Natural killer cell treated with Interleukin-12 subunit alpha and Interleukin-12 subunit beta and Interleukin-15 and Interleukin-18, amount 100 ng/mL, for 72 hours (primary cell): ENCODE results near the gene TCFL5. TPM values are rescaled to one million over a fixed set of nuclear protein-coding genes. Genes with fewer than 3 reads are reported as not detected.
A peak's percentile ranks its signal among the peaks of the same experiment; 100 is the strongest.
"Not testable (repeated sequence)": the region's sequence is repeated elsewhere in the genome, so short reads cannot be mapped to it uniquely, and the experiment has no call there.

Experiments used
- ATAC-seq, 2 donors: fragments of 150-1000 bp; cut with Tn5 transposase in 1 of 2; sonication (Bioruptor Pico), chemical (Tn5 transposase) in 1 of 2; 2 replicates each; pipeline ENCODE4 v1.10.0; 2021
- DNase-seq: peaks from one replicate; pipeline ENCODE4 v3.0.0; 2022; ENCODE audit warnings: low spot score
- H3K27ac Mint-ChIP-seq, 2 donors: 1 replicate in 1 of 2; 2 replicates in 1 of 2; pipeline ENCODE4 v1.8.0; 2022; ENCODE audit warnings: mixed read lengths in 2 of 2, mild to moderate bottlenecking in 1 of 2, moderate library complexity in 1 of 2
- H3K27me3 Mint-ChIP-seq, 2 donors: 1 replicate in 1 of 2; 2 replicates in 1 of 2; pipeline ENCODE4 v1.8.0; 2022; ENCODE audit warnings: mixed read lengths in 2 of 2
- H3K36me3 Mint-ChIP-seq: one replicate; pipeline ENCODE4 v1.8.0; 2022; ENCODE audit warnings: mixed read lengths
- H3K4me1 Mint-ChIP-seq, 2 donors: 1 replicate in 1 of 2; 2 replicates in 1 of 2; pipeline ENCODE4 v1.8.0; 2022; ENCODE audit warnings: low read depth in 2 of 2, mixed read lengths in 2 of 2, mild to moderate bottlenecking in 1 of 2
- H3K4me3 Mint-ChIP-seq: one replicate; pipeline ENCODE4 v1.8.0; 2022; ENCODE audit warnings: mixed read lengths
- H3K9me3 Mint-ChIP-seq: 2 replicates; pipeline ENCODE4 v1.8.0; 2022; ENCODE audit warnings: mixed read lengths
- total RNA-seq, 2 donors: library from RNA; stranded (reverse); gene quantifications; one replicate each; pipeline ENCODE4 v1.2.3, GENCODE V29; 2022

The TCFL5 gene
- total RNA-seq, 2 donors from 2014 or later = 4.1 to 5.9 TPM

DNA sequence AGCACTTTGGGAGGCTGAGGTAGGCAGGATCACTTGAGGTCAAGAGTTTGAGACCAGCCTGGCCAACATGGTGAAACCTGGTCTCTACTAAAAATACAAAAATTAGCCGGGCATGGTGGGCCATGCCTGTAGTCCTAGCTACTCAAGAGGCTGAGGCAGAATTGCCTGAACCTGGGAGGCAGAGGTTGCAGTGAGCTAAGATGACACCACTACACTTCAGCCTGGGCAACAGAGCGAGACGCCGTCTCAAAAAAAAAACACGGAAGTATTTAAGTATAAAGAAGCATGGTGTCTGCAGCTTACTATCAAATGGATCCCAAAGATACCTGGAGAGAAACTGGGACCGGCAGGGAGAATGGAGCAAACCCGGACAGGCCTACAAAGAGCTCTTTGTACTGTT is 12.7 kb downstream of the TCFL5 start:
- not testable (repeated sequence) for H3K27me3 Mint-ChIP-seq, H3K4me3 Mint-ChIP-seq, ATAC-seq, H3K9me3 Mint-ChIP-seq, H3K27ac Mint-ChIP-seq, H3K36me3 Mint-ChIP-seq, DNase-seq, H3K4me1 Mint-ChIP-seq

DNA sequence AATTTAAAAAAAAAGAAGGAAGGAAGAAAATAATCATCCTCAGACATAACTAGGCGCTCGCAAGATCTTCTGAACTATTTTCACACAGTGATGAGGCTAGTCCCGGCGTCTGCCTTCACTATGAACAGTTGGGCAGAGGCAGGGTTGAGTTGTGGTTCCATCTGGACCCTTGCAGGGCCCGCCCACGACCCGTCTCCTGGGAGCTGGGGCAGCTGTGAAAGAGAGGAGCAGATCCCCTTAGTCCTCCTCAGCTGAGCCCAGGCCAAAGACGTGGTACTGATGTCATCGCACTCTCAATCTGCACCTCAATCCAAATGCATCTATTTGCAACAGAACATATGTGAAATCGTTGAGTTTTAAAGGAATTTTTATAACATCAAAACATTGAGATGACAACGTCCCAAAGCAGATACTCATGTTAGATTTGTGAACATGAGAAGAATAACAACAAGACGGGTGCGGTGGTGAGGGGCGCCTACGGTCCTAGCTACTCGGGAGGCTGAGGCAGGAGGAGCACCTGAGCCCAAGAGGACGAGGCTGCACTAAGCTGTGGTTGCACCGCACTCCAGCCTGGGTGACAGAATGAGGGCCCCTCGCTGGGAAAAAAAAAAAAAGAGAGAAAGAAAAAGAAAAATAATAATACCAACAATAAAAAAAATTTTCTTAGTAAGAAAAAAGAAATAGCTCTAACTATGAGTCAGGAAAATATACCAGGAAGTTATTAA is 15.3 kb downstream of the TCFL5 start:
- Mint-ChIP-seq H3K9me3 (no peaks in the 10 kb centered on the region), H3K4me1 (no peaks in the 10 kb centered on the region), H3K27me3 (no peaks in the 10 kb centered on the region), H3K27ac (no peak overlapping the region), H3K36me3 (no peaks in the 10 kb centered on the region), H3K4me3 (no peak overlapping the region)
- DNase-seq (peak; percentile 51), ATAC-seq (no peak)

DNA sequence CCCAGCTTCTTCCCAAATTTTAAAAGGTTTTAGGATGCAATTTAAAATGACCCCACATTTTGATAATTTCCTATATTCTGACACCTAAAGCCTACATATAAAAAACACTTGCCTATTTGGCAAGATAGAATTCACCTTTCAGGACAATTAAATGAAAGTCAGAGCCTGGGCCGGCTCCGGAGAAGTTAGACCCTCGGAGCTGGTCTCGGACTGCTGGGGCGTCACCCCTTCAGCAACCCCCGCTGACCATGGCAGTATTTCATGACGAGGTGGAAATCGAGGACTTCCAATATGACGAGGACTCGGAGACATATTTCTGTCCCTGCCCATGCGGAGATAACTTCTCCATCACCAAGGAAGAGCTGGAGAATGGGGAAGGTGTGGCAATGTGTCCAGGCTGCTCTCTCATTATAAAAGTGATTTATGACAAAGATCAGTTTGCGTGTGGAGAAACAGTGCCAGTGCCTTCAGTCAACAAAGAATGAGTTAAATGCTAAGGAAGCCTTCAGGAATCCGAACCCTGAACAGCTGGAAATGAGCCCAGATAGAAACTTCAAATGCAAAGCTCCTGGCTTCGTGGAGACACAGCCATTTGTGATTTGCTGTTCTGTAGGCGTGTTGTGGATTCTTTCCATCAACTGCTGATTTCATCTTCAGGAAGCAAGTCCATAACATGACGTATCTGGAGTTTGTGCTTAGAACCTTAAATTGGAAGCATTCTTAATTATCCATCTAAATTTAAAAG is 16.0 kb downstream of the TCFL5 start:
- no peak overlapping the region for H3K27ac Mint-ChIP-seq
- ATAC-seq = no peak
- H3K4me1 Mint-ChIP-seq = no peaks in the 10 kb centered on the region
- H3K27me3 Mint-ChIP-seq = no peaks in the 10 kb centered on the region
- peak; percentile 22 for DNase-seq
- H3K4me3 Mint-ChIP-seq = no peak overlapping the region
- no peaks in the 10 kb centered on the region for H3K9me3 Mint-ChIP-seq
- H3K36me3 Mint-ChIP-seq = no peaks in the 10 kb centered on the region

DNA sequence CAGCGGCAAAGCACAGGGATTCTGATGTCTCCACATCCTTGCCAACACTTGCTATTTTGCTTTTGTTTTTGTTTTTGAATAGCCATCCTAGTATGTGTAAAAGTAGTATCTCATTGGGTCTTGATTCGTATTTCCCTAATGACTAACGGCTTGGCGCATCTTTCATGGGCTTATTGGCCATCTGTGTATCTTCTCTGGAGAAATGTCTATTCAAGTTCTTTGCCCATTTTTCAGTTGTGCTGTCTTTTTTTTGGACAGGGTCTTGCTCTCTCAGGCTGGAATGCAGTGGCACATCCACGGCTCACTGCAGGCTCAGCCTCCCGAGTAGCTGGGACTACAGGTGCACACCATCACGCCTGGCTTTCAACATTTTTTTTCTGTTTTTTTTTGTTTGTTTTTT is 17.4 kb downstream of the TCFL5 start:
- Mint-ChIP-seq H3K4me1 (no peaks in the 10 kb centered on the region), H3K36me3 (no peaks in the 10 kb centered on the region), H3K27ac (no peak overlapping the region), H3K4me3 (no peak overlapping the region), H3K9me3 (no peaks in the 10 kb centered on the region), H3K27me3 (no peaks in the 10 kb centered on the region)
- ATAC-seq (no peak), DNase-seq (no peak)

- H3K36me3 Mint-ChIP-seq = no peaks in the 10 kb centered on the region
- no peaks in the 10 kb centered on the region for H3K9me3 Mint-ChIP-seq
- H3K27me3 Mint-ChIP-seq = no peaks in the 10 kb centered on the region
- no peaks in the 10 kb centered on the region for H3K4me1 Mint-ChIP-seq
- no peak overlapping the region for H3K27ac Mint-ChIP-seq
- no peak overlapping the region for H3K4me3 Mint-ChIP-seq
- peak; percentile 15 for DNase-seq
- ATAC-seq = peak in 1 of 2 donors; percentile 46
These were observed 18.0 kb downstream of the TCFL5 start for GRCh38 chr20:62843656-62844055.

DNA sequence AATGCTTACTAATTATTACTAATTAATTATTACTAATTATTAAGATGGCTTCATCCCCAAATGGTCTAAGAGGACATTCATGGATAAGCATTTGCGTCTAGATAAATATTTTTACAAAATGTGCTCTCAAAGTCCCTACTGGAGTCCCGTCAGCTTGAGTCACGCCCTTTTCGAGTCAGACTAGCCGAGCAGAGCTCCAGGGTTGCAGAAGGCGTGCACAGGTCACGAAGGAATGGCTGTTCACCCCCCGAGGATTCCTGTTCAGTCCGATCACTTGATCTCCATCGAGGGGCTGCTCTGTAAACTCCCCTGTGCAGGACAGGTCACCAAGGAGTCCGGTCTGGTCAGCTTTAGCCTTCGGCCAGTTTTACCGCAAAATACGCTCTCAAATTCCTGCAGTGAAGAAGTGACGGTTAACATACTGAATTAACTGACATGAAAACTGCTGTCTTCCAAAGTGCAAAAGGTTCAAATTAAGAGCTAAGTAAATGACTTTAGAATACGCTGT is 19.9 kb downstream of the TCFL5 start:
- ATAC-seq = no peak
- no peaks in the 10 kb centered on the region for H3K27me3 Mint-ChIP-seq
- H3K36me3 Mint-ChIP-seq = no peaks in the 10 kb centered on the region

DNA sequence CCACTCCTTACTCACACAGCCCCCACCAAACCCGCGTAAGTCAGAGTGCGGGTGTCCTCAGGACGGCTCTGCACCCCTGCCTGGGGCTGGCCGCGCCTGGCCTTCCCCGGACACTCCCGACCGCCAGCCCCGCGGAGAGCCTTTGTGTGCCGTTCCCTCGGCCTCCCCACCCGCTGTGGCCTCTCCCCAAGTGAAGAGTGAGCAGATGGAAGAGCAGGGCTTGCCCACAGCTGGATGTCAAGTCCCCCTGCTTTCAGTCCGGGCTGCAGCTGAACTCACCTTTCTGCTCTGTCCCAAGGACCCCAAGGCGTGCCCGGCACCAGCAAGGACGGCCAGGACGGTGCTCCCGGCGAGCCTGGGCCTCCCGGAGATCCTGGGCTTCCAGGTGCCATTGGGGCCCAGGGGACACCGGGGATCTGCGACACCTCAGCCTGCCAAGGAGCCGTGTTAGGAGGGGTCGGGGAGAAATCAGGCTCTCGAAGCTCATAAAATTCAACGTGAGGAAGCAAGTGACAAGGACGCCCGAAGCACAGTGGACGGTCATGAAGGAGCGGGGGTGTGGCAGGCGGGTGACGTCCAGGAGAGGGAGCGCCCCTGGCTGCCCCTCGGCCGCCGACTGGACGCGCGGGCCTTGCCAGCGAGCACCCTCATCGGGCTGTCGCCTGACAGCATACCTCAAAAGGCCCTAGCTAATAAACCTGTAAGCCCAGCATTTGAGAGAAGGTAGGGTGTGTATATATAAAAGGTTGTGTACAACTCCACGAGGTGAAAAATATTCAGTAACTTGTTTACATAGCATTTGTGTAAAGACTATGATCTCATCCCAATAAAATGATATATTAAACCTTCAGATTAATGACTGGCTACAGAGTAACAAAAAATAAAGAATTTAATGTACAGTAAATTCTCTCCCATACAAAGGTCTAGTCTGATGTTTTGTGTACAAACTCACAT is 21.1 kb downstream of the TCFL5 start:
- no peaks in the 10 kb centered on the region for H3K9me3 Mint-ChIP-seq

More for the DNA sequence above, 19.9 kb downstream of the TCFL5 start:
- H3K9me3 Mint-ChIP-seq = no peaks in the 10 kb centered on the region
- H3K27ac Mint-ChIP-seq = no peak overlapping the region
- no peak for DNase-seq
- no peak overlapping the region for H3K4me3 Mint-ChIP-seq
- H3K4me1 Mint-ChIP-seq = no peaks in the 10 kb centered on the region

DNA sequence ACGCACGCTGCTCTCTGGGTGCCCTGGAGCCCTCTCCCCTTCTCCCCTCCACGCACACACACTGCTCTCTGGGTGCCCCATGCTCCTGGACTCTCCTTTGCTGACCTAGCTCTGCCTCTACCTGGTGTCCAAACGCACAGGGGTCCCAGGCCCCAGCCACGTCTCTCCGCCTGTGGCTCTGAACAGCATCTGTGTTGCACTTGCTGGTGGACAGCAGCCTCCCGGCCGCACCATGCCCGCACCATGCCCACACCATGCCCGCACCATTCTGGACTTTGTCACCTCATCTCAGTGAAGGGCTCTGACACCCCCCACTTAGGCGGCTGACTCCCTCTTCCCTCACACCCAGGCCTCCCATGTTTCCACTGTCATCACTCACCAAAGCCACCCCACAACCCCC is 21.8 kb downstream of the TCFL5 start:
- Mint-ChIP-seq H3K27me3 (peaks cover 0 to 3% of the 10 kb centered on the region in 2 donors), H3K36me3 (no peaks in the 10 kb centered on the region), H3K4me1 (no peaks in the 10 kb centered on the region), H3K4me3 (no peak overlapping the region), H3K27ac (no peak overlapping the region), H3K9me3 (no peaks in the 10 kb centered on the region)
- ATAC-seq = peak in 1 of 2 donors; percentile 15
- no peak for DNase-seq

More for the DNA sequence above, 21.1 kb downstream of the TCFL5 start:
- H3K36me3 Mint-ChIP-seq = no peaks in the 10 kb centered on the region
- H3K27ac Mint-ChIP-seq = no peak overlapping the region
- peak in 1 of 2 donors; percentile 17 for ATAC-seq
- H3K27me3 Mint-ChIP-seq = peaks cover 0 to under 1% of the 10 kb centered on the region in 2 donors
- no peaks in the 10 kb centered on the region for H3K4me1 Mint-ChIP-seq
- H3K4me3 Mint-ChIP-seq = no peak overlapping the region
- DNase-seq = no peak

GRCh38 chr20:62839261-62839660 is 22.4 kb downstream of the TCFL5 start:
- no peak overlapping the region for H3K4me3 Mint-ChIP-seq
- no peaks in the 10 kb centered on the region for H3K4me1 Mint-ChIP-seq
- no peaks in the 10 kb centered on the region for H3K36me3 Mint-ChIP-seq
- H3K27me3 Mint-ChIP-seq = peaks cover 0 to 3% of the 10 kb centered on the region in 2 donors
- no peak for ATAC-seq
- H3K27ac Mint-ChIP-seq = no peak overlapping the region
- no peak for DNase-seq
- no peaks in the 10 kb centered on the region for H3K9me3 Mint-ChIP-seq

GRCh38 chr20:62838128-62838891 is 23.3 kb downstream of the TCFL5 start:
- Mint-ChIP-seq H3K4me1 (no peaks in the 10 kb centered on the region), H3K27ac (no peak overlapping the region), H3K27me3 (peaks cover 0 to 3% of the 10 kb centered on the region in 2 donors), H3K9me3 (no peaks in the 10 kb centered on the region), H3K36me3 (no peaks in the 10 kb centered on the region), H3K4me3 (no peak overlapping the region)
- DNase-seq = no peak
- ATAC-seq = peak in 1 of 2 donors; percentile 57

- Mint-ChIP-seq H3K4me1 (no peaks in the 10 kb centered on the region), H3K27ac (no peak overlapping the region), H3K27me3 (peaks cover 0 to 3% of the 10 kb centered on the region in 2 donors), H3K9me3 (no peaks in the 10 kb centered on the region), H3K4me3 (no peak overlapping the region), H3K36me3 (no peaks in the 10 kb centered on the region)
- DNase-seq (no peak), ATAC-seq (no peak)
These were observed 23.9 kb downstream of the TCFL5 start for GRCh38 chr20:62837790-62838127.

GRCh38 chr20:62836967-62837490 is 24.6 kb downstream of the TCFL5 start:
- ATAC-seq (no peak), DNase-seq (no peak)
- no peak overlapping the region for H3K4me3 Mint-ChIP-seq
- H3K9me3 Mint-ChIP-seq = no peaks in the 10 kb centered on the region
- H3K27ac Mint-ChIP-seq = no peak overlapping the region
- no peaks in the 10 kb centered on the region for H3K36me3 Mint-ChIP-seq
- H3K4me1 Mint-ChIP-seq = no peaks in the 10 kb centered on the region
- peaks cover 0 to 3% of the 10 kb centered on the region in 2 donors for H3K27me3 Mint-ChIP-seq
